HCT116 (cell line): ENCODE measurements around the gene WNT3A. TPM values are rescaled to one million over a fixed set of nuclear protein-coding genes. Genes with fewer than 3 reads are reported as not detected.

Source experiments
- ATAC-seq: fragments of 200-7000 bp; cut with Tn5 transposase; 2 replicates; pipeline ENCODE4 v1.9.1; 2020; ENCODE audit warnings: mild to moderate bottlenecking, moderate library complexity
- BruUV-seq: library from RNA; stranded (reverse); fragments of 400-500 nt; replicated peaks from 2 replicates; lab custom pipeline; 2021; lab: Mats Ljungman, UMichigan
- CTCF ChIA-PET: fragments of 300-600 bp; sonication (Branson Sonifier 250); formaldehyde crosslinking; loops from one replicate; lab custom pipeline; 2021; ENCODE audit warnings: antibody characterized with exemption; lab: Charles Lee
- POLR2A ChIA-PET: fragments of 300-600, 350-600 bp; sonication (Branson Sonifier 250); formaldehyde crosslinking; loops from one replicate; lab custom pipeline; 2021; ENCODE audit warnings: antibody characterized with exemption; lab: Charles Lee
- RAD21 ChIA-PET, 2 experiments: fragments of 300-600 bp; sonication (Branson Sonifier 250); formaldehyde crosslinking; loops; one replicate each; lab custom pipeline; 2023; ENCODE audit warnings: low total read pairs in 2 of 2; ENCODE audit not compliant: uncharacterized antibody in 2 of 2, unreplicated experiment in 2 of 2, low non-redundant PET in 1 of 2; lab: Charles Lee
- DNase-seq: peaks from one replicate; pipeline ENCODE4 v3.0.0-alpha.2; 2010; ENCODE audit warnings: low read depth, low spot score
- H2AFZ ChIP-seq: fragments of 200-600 bp; shearing (Covaris generic), sonication (generic); 2 replicates; pipeline ENCODE4 v1.6.1; 2017; ENCODE audit warnings: low read depth, mixed run types, mixed read lengths, antibody characterized with exemption, low read length; ENCODE audit not compliant: poor library complexity, severe bottlenecking
- H3K27ac ChIP-seq: 2 replicates; pipeline ENCODE4 v1.5.1; 2012; ENCODE audit warnings: low read depth, low read length
- H3K27me3 ChIP-seq: fragments of 200-600 bp; sonication (generic); 2 replicates; pipeline ENCODE4 v1.6.1; 2016; ENCODE audit warnings: mixed run types, low read length, mixed read lengths; ENCODE audit not compliant: insufficient read depth
- H3K36me3 ChIP-seq, 2 experiments: fragments of 200-500 bp in 1 of 2; fragments of 200-600 bp in 1 of 2; sonication (Bioruptor generic) in 1 of 2; sonication (generic) in 1 of 2; 2 replicates each; pipeline versions ENCODE4 v1.5.1 to v1.6.1; 2014 to 2016; ENCODE audit warnings: low read length in 2 of 2, inconsistent platforms in 1 of 2, mixed read lengths in 1 of 2, mixed run types in 1 of 2; ENCODE audit not compliant: insufficient read depth in 2 of 2, control insufficient read depth in 1 of 2
- H3K4me1 ChIP-seq, 2 experiments: fragments of 200-600 bp in 1 of 2; sonication (generic) in 1 of 2; 2 replicates each; pipeline versions ENCODE4 v1.5.1 to v1.6.1; 2012 to 2017; ENCODE audit warnings: low read length in 2 of 2, inconsistent platforms in 1 of 2, mild to moderate bottlenecking in 1 of 2, mixed read lengths in 1 of 2, mixed run types in 1 of 2, moderate library complexity in 1 of 2; ENCODE audit not compliant: insufficient read depth in 2 of 2, control insufficient read depth in 1 of 2
- H3K4me2 ChIP-seq: fragments of 200-600 bp; sonication (generic); 2 replicates; pipeline ENCODE4 v1.6.1; 2017; ENCODE audit warnings: mixed run types, low read length, mixed read lengths
- H3K4me3 ChIP-seq, 2 experiments: fragments of 200-600 bp in 1 of 2; sonication (generic) in 1 of 2; replicated peaks in 1 of 2; 2 replicates each; pipeline ENCODE4 v1.5.1; 2011 to 2016; ENCODE audit warnings: low read length in 2 of 2, control low read depth in 1 of 2, low read depth in 1 of 2, mild to moderate bottlenecking in 1 of 2, mixed read lengths in 1 of 2, mixed run types in 1 of 2
- H3K79me2 ChIP-seq: fragments of 200-600 bp; sonication (generic); 2 replicates; pipeline ENCODE4 v1.6.1; 2017; ENCODE audit warnings: mild to moderate bottlenecking, mixed run types, low read length, moderate library complexity, mixed read lengths; ENCODE audit not compliant: insufficient read depth
- H3K9ac ChIP-seq: fragments of 200-600 bp; sonication (generic); 2 replicates; pipeline ENCODE4 v1.6.1; 2016; ENCODE audit warnings: low read length, mixed read lengths
- H3K9me2 ChIP-seq: fragments of 200-600 bp; sonication (generic), shearing (Covaris generic); 2 replicates; pipeline ENCODE4 v1.6.1; 2017; ENCODE audit warnings: mixed run types, mild to moderate bottlenecking, moderate library complexity; ENCODE audit not compliant: insufficient read depth
- H3K9me3 ChIP-seq, 2 experiments: fragments of 200-500 bp in 1 of 2; fragments of 200-600 bp in 1 of 2; sonication (Bioruptor generic) in 1 of 2; sonication (generic) in 1 of 2; 2 replicates each; pipeline ENCODE4 v1.6.1; 2014 to 2017; ENCODE audit warnings: low read length in 2 of 2, mixed read lengths in 2 of 2, inconsistent platforms in 1 of 2, low read depth in 1 of 2, mild to moderate bottlenecking in 1 of 2, mixed run types in 1 of 2, moderate library complexity in 1 of 2; ENCODE audit not compliant: control insufficient read depth in 1 of 2, insufficient read depth in 1 of 2
- H4K20me1 ChIP-seq: fragments of 200-600 bp; sonication (generic), shearing (Covaris generic); 2 replicates; pipeline ENCODE4 v1.6.1; 2017; ENCODE audit warnings: mixed run types, mild to moderate bottlenecking, moderate library complexity; ENCODE audit not compliant: insufficient read depth
- CBX3 ChIP-seq: IDR thresholded peaks from 2 replicates; pipeline ENCODE4 v1.6.1; 2012; ENCODE audit warnings: low read depth
- CEBPB ChIP-seq: IDR thresholded peaks from 2 replicates; pipeline ENCODE4 v1.6.1; 2012; ENCODE audit warnings: low read depth
- EGR1 ChIP-seq: IDR thresholded peaks from 2 replicates; pipeline ENCODE4 v1.6.1; 2012; ENCODE audit warnings: low read depth
- FOSL1 ChIP-seq: IDR thresholded peaks from 2 replicates; pipeline ENCODE4 v1.6.1; 2012; ENCODE audit warnings: low read depth
- RAD21 ChIP-seq: IDR thresholded peaks from 2 replicates; pipeline ENCODE4 v1.6.1; 2012; ENCODE audit warnings: low read depth, mild to moderate bottlenecking
- SP1 ChIP-seq: IDR thresholded peaks from 2 replicates; pipeline ENCODE4 v1.6.1; 2012; ENCODE audit warnings: low read depth
- YY1 ChIP-seq: IDR thresholded peaks from 2 replicates; pipeline ENCODE4 v1.6.1; 2011; ENCODE audit warnings: low read length, low read depth, moderate library complexity, mild to moderate bottlenecking; ENCODE audit not compliant: insufficient replicate concordance; ENCODE audit errors: extremely low read depth
- ZNF274 ChIP-seq: fragments of 200-500 bp; sonication (Bioruptor generic); IDR thresholded peaks from 2 replicates; pipeline ENCODE4 v1.6.1; 2014; ENCODE audit warnings: mild to moderate bottlenecking, low read depth, low read length, inconsistent platforms
- intact Hi-C: fragments of 100-400 bp; cut with micrococcal nuclease; formaldehyde crosslinking; loops from 2 replicates; pipeline ENCODE4 v1.10.0; 2022
- total RNA-seq: library from RNA; stranded (reverse); gene quantifications from one replicate; pipeline ENCODE4 v1.2.1, GENCODE V29; 2021; ENCODE audit not compliant: unreplicated experiment
- TF ChIP-seq, protein P1 (sequence below): IDR thresholded peaks from 2 replicates; pipeline ENCODE4 v1.6.1; 2012
- TF ChIP-seq, protein P2 (sequence below): IDR thresholded peaks from 2 replicates; pipeline ENCODE4 v1.6.1; 2011; ENCODE audit warnings: mild to moderate bottlenecking, low read length, moderate library complexity; ENCODE audit not compliant: insufficient replicate concordance; ENCODE audit errors: extremely low read depth
- TF ChIP-seq, protein P3 (sequence below): IDR thresholded peaks from 2 replicates; pipeline ENCODE4 v1.6.1; 2012

The WNT3A gene
- total RNA-seq, 1 experiment from 2014 or later, result 3.7 TPM

DNA sequence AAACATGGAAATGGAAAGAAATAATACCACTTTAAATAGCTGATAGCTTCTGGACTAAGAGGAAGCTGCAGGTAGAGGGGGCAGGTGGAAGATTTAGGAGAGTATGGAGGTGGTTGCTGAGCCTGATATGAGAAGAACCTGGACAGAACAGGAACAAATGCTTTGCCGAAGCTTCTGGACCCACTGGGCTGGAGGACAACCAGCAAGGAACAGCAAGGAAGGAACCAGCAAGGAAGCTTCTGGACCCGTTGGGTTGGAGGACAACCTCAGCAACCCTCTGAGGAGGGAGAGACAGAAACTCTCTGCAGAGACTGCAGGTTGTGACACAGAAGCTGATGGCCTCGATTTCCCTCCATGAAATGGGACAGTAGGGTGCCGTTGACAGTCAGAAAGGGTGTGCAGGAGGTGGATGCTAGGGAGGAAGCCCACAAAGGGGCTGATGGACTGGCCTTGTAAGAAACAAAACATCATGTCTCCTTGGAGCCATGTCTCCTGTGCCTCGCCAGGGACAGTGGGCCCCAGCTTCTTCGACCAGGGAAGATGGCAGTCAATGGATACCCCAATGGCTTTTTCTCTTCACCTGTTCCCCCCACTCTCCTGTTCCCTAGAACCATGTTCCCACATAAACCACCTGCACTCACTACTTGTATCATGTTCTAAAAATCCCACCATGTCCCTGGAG lies 8.3 kb upstream of the WNT3A start:
- ChIA-PET RAD21 (no interaction called here), POLR2A (no interaction called here), CTCF (interaction anchor here (1.1 to 2.0 kb wide), 3 partner anchors 133 to 502 kb away, joined by 3 to 15 read pairs (median 10); partner anchors contain the start of gene IBA57)
- no peak for TF ChIP-seq EGR1
- no peak for TF ChIP-seq CEBPB
- TF ChIP-seq, protein P1, sequence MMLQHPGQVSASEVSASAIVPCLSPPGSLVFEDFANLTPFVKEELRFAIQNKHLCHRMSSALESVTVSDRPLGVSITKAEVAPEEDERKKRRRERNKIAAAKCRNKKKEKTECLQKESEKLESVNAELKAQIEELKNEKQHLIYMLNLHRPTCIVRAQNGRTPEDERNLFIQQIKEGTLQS, result no peak
- TF ChIP-seq ZNF274, result no peak
- ATAC-seq (no peak), DNase-seq (no peak)
- intact Hi-C loops, result loop anchor here (1.0 to 10.0 kb wide), 6 partner anchors 74 to 517 kb away; a partner anchor contains a TSS
- Histone ChIP-seq H3K79me2 (no peaks in the 10 kb centered on the region), H3K9me2 (no peaks in the 10 kb centered on the region), H3K9me3 (peaks cover 0 to 7% of the 10 kb centered on the region in 2 experiments; a peak in 1 of 4 replicates), H3K36me3 (no peaks in the 10 kb centered on the region), H3K4me1 (no peaks in the 10 kb centered on the region), H3K4me3 (no peak overlapping the region), H3K4me2 (no peak overlapping the region), H3K27me3 (no peaks in the 10 kb centered on the region), H3K27ac (no peak overlapping the region), H2AFZ (no peak overlapping the region), H3K9ac (no peak overlapping the region), H4K20me1 (no peaks in the 10 kb centered on the region)
- BruUV-seq, result no TSS peak

DNA sequence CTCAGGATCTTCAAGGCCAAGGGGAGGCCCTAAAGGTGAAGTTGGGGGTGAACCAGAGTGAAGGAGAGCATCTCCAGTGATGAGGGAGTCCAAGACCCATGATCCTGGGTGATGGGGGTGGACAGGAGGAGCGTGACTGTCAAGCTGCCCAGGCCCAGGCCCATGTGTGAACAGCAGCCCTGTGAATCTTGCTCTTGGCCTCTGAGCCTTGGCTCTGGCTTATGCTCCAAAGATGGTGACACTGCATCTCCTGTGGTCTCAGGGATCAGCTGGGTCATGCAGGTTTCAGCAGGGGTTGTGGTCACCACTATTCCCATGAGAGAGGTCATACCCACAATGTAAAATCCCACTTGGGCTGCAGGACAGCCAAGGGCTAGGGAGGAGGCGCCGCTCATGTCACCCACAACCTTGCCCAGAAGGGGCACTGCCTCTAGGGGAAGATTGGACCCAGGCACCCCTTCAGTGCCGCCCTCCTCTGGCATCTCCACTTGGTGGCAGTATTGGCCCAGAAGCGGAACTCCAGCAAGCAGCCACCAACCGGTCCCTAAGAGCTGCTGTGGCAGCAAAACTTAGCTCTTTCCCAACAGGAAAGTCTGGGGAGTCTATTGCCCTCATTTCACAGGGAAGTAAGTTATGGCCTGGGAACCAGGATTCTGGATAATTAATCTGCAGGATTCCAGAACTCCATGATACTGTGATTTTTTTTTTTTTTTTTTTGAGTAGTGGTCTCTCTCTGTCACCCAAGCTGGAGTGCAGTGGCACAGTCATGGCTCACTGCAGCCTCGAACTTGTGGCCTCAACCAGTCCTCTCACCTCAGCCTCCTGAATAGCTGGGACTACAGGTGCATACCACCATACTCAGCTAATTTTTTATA lies 7.5 kb upstream of the WNT3A start:
- intact Hi-C loops, result loop anchor here (1.0 to 10.0 kb wide), 6 partner anchors 73 to 518 kb away; a partner anchor contains a TSS
- Histone ChIP-seq H3K4me1 (no peaks in the 10 kb centered on the region), H3K9ac (no peak overlapping the region), H3K4me3 (no peak overlapping the region), H3K79me2 (no peaks in the 10 kb centered on the region), H3K27ac (no peak overlapping the region), H3K27me3 (no peaks in the 10 kb centered on the region), H4K20me1 (no peaks in the 10 kb centered on the region), H3K36me3 (no peaks in the 10 kb centered on the region), H3K9me2 (no peaks in the 10 kb centered on the region), H2AFZ (no peak overlapping the region), H3K9me3 (peaks cover 0 to 7% of the 10 kb centered on the region in 2 experiments; a peak in 1 of 4 replicates), H3K4me2 (no peak overlapping the region)
- peak; percentile 94 for ATAC-seq
- ChIA-PET CTCF (interaction anchor here (0.6 to 2.0 kb wide), 21 partner anchors 11 to 1521 kb away, joined by 3 to 16 read pairs (median 4); partner anchors contain the start of genes IBA57 and WNT9A), RAD21 (interaction anchor here (0.7 to 1.2 kb wide), 10 partner anchors 32 to 449 kb away, joined by 3 to 4 read pairs (median 3); partner anchors contain the start of gene ARF1 (in 1 of the 2)), POLR2A (interaction anchor here (0.7 kb wide), 2 partner anchors 83 to 174 kb away, joined by 3 read pairs; no protein-coding TSS in a partner anchor)
- no TSS peak for BruUV-seq
- peak; percentile 71 for DNase-seq
- TF ChIP-seq FOSL1 (no peak), YY1 (no peak), SP1 (no peak), CEBPB (no peak), RAD21 (peak; percentile 97), ZNF274 (no peak), CBX3 (no peak)
- TF ChIP-seq, protein P2, sequence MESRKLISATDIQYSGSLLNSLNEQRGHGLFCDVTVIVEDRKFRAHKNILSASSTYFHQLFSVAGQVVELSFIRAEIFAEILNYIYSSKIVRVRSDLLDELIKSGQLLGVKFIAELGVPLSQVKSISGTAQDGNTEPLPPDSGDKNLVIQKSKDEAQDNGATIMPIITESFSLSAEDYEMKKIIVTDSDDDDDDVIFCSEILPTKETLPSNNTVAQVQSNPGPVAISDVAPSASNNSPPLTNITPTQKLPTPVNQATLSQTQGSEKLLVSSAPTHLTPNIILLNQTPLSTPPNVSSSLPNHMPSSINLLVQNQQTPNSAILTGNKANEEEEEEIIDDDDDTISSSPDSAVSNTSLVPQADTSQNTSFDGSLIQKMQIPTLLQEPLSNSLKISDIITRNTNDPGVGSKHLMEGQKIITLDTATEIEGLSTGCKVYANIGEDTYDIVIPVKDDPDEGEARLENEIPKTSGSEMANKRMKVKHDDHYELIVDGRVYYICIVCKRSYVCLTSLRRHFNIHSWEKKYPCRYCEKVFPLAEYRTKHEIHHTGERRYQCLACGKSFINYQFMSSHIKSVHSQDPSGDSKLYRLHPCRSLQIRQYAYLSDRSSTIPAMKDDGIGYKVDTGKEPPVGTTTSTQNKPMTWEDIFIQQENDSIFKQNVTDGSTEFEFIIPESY, result no peak
- TF ChIP-seq, protein P3, sequence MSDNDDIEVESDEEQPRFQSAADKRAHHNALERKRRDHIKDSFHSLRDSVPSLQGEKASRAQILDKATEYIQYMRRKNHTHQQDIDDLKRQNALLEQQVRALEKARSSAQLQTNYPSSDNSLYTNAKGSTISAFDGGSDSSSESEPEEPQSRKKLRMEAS, result no peak
- TF ChIP-seq, protein P1, result no peak
